GM12874 (cell line): ENCODE data around the gene TNFRSF6B.

ENCODE experiments used
- CTCF ChIP-seq: IDR thresholded peaks from 2 replicates; pipeline ENCODE4 v1.5.1; 2011; ENCODE audit warnings: low read depth, mild to moderate bottlenecking, control low read depth, low read length, moderate library complexity; ENCODE audit not compliant: insufficient read depth

The TNFRSF6B gene

GRCh38 chr20:63702751-63703470, 6.5 kb downstream of the TNFRSF6B start:
- no peak for TF ChIP-seq CTCF

- TF ChIP-seq CTCF = no peak
These were observed 7.1 kb downstream of the TNFRSF6B start for GRCh38 chr20:63703471-63703975.

- TF ChIP-seq CTCF = no peak
These were observed 7.7 kb downstream of the TNFRSF6B start for GRCh38 chr20:63703976-63704748.

- no peak for TF ChIP-seq CTCF
These were observed 8.3 kb downstream of the TNFRSF6B start for GRCh38 chr20:63704749-63705117.

- no peak for TF ChIP-seq CTCF
These were observed 9.0 kb downstream of the TNFRSF6B start for GRCh38 chr20:63705232-63706026.

- TF ChIP-seq CTCF = no peak
These were observed 9.7 kb downstream of the TNFRSF6B start for GRCh38 chr20:63706027-63706695.
